Caco-2 (cell line): ENCODE data around the gene HBE1. TPM values are rescaled to one million over a fixed set of nuclear protein-coding genes. Genes with fewer than 3 reads are reported as not detected.

Experiments used
- BruUV-seq: library from RNA; stranded (reverse); fragments of 400-500 nt; replicated peaks from 2 replicates; lab custom pipeline; 2021; lab: Mats Ljungman, UMichigan
- CTCF ChIA-PET: fragments of 300-600 bp; sonication (Branson Sonifier 250); formaldehyde crosslinking; loops from one replicate; lab custom pipeline; 2022; ENCODE audit warnings: antibody characterized with exemption; lab: Charles Lee
- POLR2A ChIA-PET: fragments of 300-600 bp; sonication (Branson Sonifier 250); formaldehyde crosslinking; loops from one replicate; lab custom pipeline; 2022; ENCODE audit warnings: antibody characterized with exemption; lab: Charles Lee
- DNase-seq, 2 experiments: peaks; one replicate each; pipeline versions ENCODE4 v3.0.0 to v3.0.0-alpha.2; 2020 to 2022
- H3K27me3 ChIP-seq: replicated peaks from 2 replicates; pipeline ENCODE4 v1.6.0; 2011; ENCODE audit warnings: low read length; ENCODE audit not compliant: control insufficient read depth, insufficient read depth
- H3K36me3 ChIP-seq: 2 replicates; pipeline ENCODE4 v1.5.1; 2011; ENCODE audit warnings: low read length; ENCODE audit not compliant: control insufficient read depth, insufficient read depth
- H3K4me1 ChIP-seq: fragments of 250-450 bp; sonication (Bioruptor Pico); 2 replicates; pipeline ENCODE4 v1.5.1; 2020; ENCODE audit warnings: mild to moderate bottlenecking
- H3K4me3 ChIP-seq: 2 replicates; pipeline ENCODE4 v1.5.1; 2011; ENCODE audit warnings: low read depth, mild to moderate bottlenecking, control low read depth, low read length
- H3K9me3 ChIP-seq: fragments of 250-450 bp; sonication (Bioruptor Pico); 2 replicates; pipeline ENCODE4 v1.5.1; 2020; ENCODE audit warnings: mild to moderate bottlenecking, moderate library complexity
- H3K27ac Mint-ChIP-seq: one replicate; pipeline ENCODE4 v1.8.0; 2022; ENCODE audit warnings: mixed read lengths; ENCODE audit not compliant: unreplicated experiment
- H3K27me3 Mint-ChIP-seq: one replicate; pipeline ENCODE4 v1.8.0; 2022; ENCODE audit warnings: mixed read lengths; ENCODE audit not compliant: insufficient read depth, unreplicated experiment
- H3K36me3 Mint-ChIP-seq: one replicate; pipeline ENCODE4 v1.8.0; 2022; ENCODE audit warnings: mild to moderate bottlenecking, mixed read lengths; ENCODE audit not compliant: insufficient read depth, unreplicated experiment
- H3K4me1 Mint-ChIP-seq: one replicate; pipeline ENCODE4 v1.8.0; 2022; ENCODE audit warnings: low read depth, mixed read lengths; ENCODE audit not compliant: unreplicated experiment
- H3K4me3 Mint-ChIP-seq: one replicate; pipeline ENCODE4 v1.8.0; 2022; ENCODE audit warnings: mild to moderate bottlenecking, moderate library complexity, mixed read lengths; ENCODE audit not compliant: unreplicated experiment
- H3K9me3 Mint-ChIP-seq: one replicate; pipeline ENCODE4 v1.8.0; 2022; ENCODE audit warnings: mixed read lengths; ENCODE audit not compliant: unreplicated experiment
- intact Hi-C: fragments of 100-400 bp; cut with micrococcal nuclease; formaldehyde crosslinking; loops from one replicate; pipeline ENCODE4 v1.10.0; 2022; ENCODE audit not compliant: unreplicated experiment
- total RNA-seq: library from RNA; stranded (reverse); gene quantifications from 2 replicates; pipeline ENCODE4 v1.2.3, GENCODE V29; 2022
- TF ChIP-seq, protein P1 (sequence below), 2 experiments: fragments of 200-600 bp in 1 of 2; IDR thresholded peaks; 1 replicate in 1 of 2; 2 replicates in 1 of 2; pipeline versions ENCODE4 v1.5.1 to v1.8.0; 2011 to 2022; ENCODE audit warnings: antibody characterized with exemption in 1 of 2, control low read depth in 1 of 2, inconsistent platforms in 1 of 2, low read depth in 1 of 2, low read length in 1 of 2, mild to moderate bottlenecking in 1 of 2, moderate library complexity in 1 of 2; ENCODE audit not compliant: insufficient read depth in 1 of 2, severe bottlenecking in 1 of 2, unreplicated experiment in 1 of 2

Gene HBE1
- total RNA-seq, 1 experiment from 2014 or later = not detected

DNA sequence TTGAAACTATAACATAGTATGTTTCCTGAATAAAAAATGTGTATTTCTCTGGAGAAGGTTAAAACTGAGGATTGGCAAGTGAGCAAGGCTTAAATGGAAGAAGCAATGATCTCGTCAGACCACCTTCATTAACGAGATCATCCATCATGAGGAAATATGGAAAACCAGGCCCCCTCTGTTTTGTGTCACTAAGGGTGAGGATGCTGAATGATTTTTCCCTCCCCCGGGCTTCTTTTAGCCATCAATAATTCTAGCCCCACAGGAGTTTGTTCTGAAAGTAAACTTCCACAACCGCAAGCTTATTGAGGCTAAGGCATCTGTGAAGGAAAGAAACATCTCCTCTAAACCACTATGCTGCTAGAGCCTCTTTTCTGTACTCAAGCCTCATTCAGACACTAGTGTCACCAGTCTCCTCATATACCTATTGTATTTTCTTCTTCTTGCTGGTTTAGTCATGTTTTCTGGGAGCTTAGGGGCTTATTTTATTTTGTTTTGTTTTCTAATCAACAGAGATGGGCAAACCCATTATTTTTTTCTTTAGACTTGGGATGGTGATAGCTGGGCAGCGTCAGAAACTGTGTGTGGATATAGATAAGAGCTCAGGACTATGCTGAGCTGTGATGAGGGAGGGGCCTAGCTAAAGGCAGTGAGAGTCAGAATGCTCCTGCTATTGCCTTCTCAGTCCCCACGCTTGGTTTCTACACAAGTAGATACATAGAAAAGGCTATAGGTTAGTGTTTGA is 5.8 kb upstream of the HBE1 start:
- no peaks in the 10 kb centered on the region; the same call in 1 of the 2 replicates for H3K27me3 ChIP-seq
- POLR2A ChIA-PET = no interaction called here
- TF ChIP-seq, protein P1, sequence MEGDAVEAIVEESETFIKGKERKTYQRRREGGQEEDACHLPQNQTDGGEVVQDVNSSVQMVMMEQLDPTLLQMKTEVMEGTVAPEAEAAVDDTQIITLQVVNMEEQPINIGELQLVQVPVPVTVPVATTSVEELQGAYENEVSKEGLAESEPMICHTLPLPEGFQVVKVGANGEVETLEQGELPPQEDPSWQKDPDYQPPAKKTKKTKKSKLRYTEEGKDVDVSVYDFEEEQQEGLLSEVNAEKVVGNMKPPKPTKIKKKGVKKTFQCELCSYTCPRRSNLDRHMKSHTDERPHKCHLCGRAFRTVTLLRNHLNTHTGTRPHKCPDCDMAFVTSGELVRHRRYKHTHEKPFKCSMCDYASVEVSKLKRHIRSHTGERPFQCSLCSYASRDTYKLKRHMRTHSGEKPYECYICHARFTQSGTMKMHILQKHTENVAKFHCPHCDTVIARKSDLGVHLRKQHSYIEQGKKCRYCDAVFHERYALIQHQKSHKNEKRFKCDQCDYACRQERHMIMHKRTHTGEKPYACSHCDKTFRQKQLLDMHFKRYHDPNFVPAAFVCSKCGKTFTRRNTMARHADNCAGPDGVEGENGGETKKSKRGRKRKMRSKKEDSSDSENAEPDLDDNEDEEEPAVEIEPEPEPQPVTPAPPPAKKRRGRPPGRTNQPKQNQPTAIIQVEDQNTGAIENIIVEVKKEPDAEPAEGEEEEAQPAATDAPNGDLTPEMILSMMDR (IDR thresholded peaks at IDR 0.05; ENCODE audit: insufficient read depth in 1 of 2, low read depth in 1 of 2, low read length in 1 of 2, severe bottlenecking in 1 of 2, unreplicated experiment in 1 of 2) = no peak
- H3K4me1 ChIP-seq = no peaks in the 10 kb centered on the region
- no TSS peak for BruUV-seq
- H3K27me3 Mint-ChIP-seq = peaks cover 2% of the 10 kb centered on the region
- H3K4me1 Mint-ChIP-seq = peaks cover 2% of the 10 kb centered on the region
- H3K36me3 Mint-ChIP-seq = no peaks in the 10 kb centered on the region
- CTCF ChIA-PET = no interaction called here
- no peak for DNase-seq
- intact Hi-C loops = no loop called here
- H3K36me3 ChIP-seq = no peaks in the 10 kb centered on the region
- no peak overlapping the region for H3K4me3 ChIP-seq
- H3K9me3 Mint-ChIP-seq = no peaks in the 10 kb centered on the region
- no peaks in the 10 kb centered on the region for H3K9me3 ChIP-seq
- no peak overlapping the region for H3K27ac Mint-ChIP-seq
- H3K4me3 Mint-ChIP-seq = no peak overlapping the region

DNA sequence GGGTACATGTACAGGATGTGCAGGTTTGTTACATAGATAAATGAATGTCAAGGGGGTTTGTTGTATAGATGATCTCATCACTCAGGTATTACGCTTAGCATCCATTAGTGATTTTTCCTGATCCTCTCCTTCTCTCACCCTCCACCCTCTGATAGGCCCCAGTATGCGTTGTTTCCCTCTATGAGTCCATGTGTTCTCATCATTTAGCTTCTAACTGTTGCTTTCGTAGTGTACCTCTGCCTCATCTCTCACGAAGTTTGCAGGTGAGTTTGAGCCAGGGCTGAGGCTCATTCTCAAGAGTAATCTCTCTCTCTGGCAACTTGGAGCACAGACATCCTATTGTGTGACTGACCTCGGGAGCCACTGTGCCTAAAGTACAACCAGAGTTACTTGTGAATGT is 4.7 kb upstream of the HBE1 start:
- H3K27ac Mint-ChIP-seq = no peak overlapping the region
- DNase-seq = no peak
- peaks cover 7% of the 10 kb centered on the region for H3K27me3 Mint-ChIP-seq
- H3K36me3 Mint-ChIP-seq = no peaks in the 10 kb centered on the region
- Histone ChIP-seq H3K27me3 (no peaks in the 10 kb centered on the region; the same call in 1 of the 2 replicates), H3K4me1 (no peaks in the 10 kb centered on the region), H3K4me3 (no peak overlapping the region), H3K9me3 (no peaks in the 10 kb centered on the region), H3K36me3 (no peaks in the 10 kb centered on the region)
- H3K4me1 Mint-ChIP-seq = no peaks in the 10 kb centered on the region
- H3K9me3 Mint-ChIP-seq = no peaks in the 10 kb centered on the region
- no peak overlapping the region for H3K4me3 Mint-ChIP-seq
- intact Hi-C loops = no loop called here
- POLR2A ChIA-PET = no interaction called here
- no TSS peak for BruUV-seq
- CTCF ChIA-PET = no interaction called here
- TF ChIP-seq, protein P1 (IDR thresholded peaks at IDR 0.05; ENCODE audit: insufficient read depth in 1 of 2, low read depth in 1 of 2, low read length in 1 of 2, severe bottlenecking in 1 of 2, unreplicated experiment in 1 of 2) = no peak

DNA sequence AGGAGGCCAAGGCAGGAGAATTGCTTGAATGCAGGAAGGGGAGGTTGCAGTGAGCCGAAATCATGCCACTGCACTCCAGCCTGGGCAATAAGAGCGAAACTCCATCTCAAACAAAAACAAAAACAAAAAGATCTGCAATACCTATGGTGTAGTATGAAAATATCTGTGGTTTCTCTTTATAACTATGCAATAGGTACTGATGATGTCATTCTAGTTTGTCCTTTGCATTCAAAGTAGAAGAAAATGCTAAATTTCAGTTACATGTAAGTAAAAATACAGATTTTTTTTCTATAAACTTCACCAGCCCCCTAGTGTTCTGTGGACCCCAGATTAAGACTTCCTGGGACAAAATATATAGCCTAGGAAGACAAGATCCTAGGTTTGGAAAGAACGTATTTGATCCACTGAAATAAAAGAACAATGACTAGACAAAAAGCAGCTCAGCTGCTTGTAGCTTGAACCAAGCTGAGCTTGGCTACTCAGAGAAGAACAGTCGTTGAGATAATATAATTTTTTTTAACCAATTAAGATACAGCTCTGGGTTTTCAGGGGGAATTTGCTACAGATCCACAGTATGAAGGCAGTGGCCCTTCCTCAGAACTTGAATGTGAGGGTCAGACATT is 2.8 kb upstream of the HBE1 start:
- POLR2A ChIA-PET = no interaction called here
- CTCF ChIA-PET = no interaction called here
- Mint-ChIP-seq H3K36me3 (no peaks in the 10 kb centered on the region), H3K4me1 (no peaks in the 10 kb centered on the region), H3K9me3 (no peaks in the 10 kb centered on the region), H3K27me3 (peaks cover 17% of the 10 kb centered on the region), H3K27ac (no peak overlapping the region), H3K4me3 (no peak overlapping the region)
- H3K4me1 ChIP-seq = no peaks in the 10 kb centered on the region
- TF ChIP-seq, protein P1 (IDR thresholded peaks at IDR 0.05; ENCODE audit: insufficient read depth in 1 of 2, low read depth in 1 of 2, low read length in 1 of 2, severe bottlenecking in 1 of 2, unreplicated experiment in 1 of 2) = no peak
- H3K9me3 ChIP-seq = no peaks in the 10 kb centered on the region
- H3K36me3 ChIP-seq = no peaks in the 10 kb centered on the region
- intact Hi-C loops = no loop called here
- no peak overlapping the region for H3K4me3 ChIP-seq
- no peak for DNase-seq
- no TSS peak for BruUV-seq
- no peaks in the 10 kb centered on the region; the same call in 1 of the 2 replicates for H3K27me3 ChIP-seq
